Measurements from ENCODE around the gene LLGL2.

LLGL2 gene

GRCh38 chr17:75523647-75524046 is 1.9 kb upstream of the LLGL2 start:
- no peak for DNase-seq

GRCh38 chr17:75524269-75524969 is 1.1 kb upstream of the LLGL2 start:
- DNase-seq, result no peak

GRCh38 chr17:75525806-75526554 is 483 bp downstream of the LLGL2 start:
- no peak for DNase-seq

- no peak for DNase-seq
Measured at GRCh38 chr17:75526555-75527270, 1.2 kb downstream of the LLGL2 start.

- no peak for DNase-seq
Measured at GRCh38 chr17:75530837-75531720, 5.6 kb downstream of the LLGL2 start.

GRCh38 chr17:75531721-75532072 is 6.2 kb downstream of the LLGL2 start:
- no peak for DNase-seq

GRCh38 chr17:75535119-75535537 is 9.6 kb downstream of the LLGL2 start:
- DNase-seq, result no peak

- DNase-seq, result no peak
Measured at GRCh38 chr17:75535871-75536270, 10.4 kb downstream of the LLGL2 start.

- DNase-seq, result no peak
Measured at GRCh38 chr17:75536366-75536765, 10.9 kb downstream of the LLGL2 start.

- no peak for DNase-seq
Measured at GRCh38 chr17:75539967-75540729, 14.7 kb downstream of the LLGL2 start.

- DNase-seq, result no peak
Measured at GRCh38 chr17:75540923-75541503, 15.5 kb downstream of the LLGL2 start.

- DNase-seq, result no peak
Measured at GRCh38 chr17:75542229-75542628, 16.7 kb downstream of the LLGL2 start.

GRCh38 chr17:75542728-75543336 is 17.3 kb downstream of the LLGL2 start:
- DNase-seq, result no peak

- no peak for DNase-seq
Measured at GRCh38 chr17:75544250-75544649, 18.8 kb downstream of the LLGL2 start.

GRCh38 chr17:75546181-75546580 is 20.7 kb downstream of the LLGL2 start:
- no peak for DNase-seq

GRCh38 chr17:75547091-75547490 is 21.6 kb downstream of the LLGL2 start:
- DNase-seq, result no peak

- DNase-seq, result no peak
Measured at GRCh38 chr17:75548813-75549212, 23.3 kb downstream of the LLGL2 start.

GRCh38 chr17:75549246-75550138 is 24.0 kb downstream of the LLGL2 start:
- no peak for DNase-seq

GRCh38 chr17:75550139-75550465 is 24.6 kb downstream of the LLGL2 start:
- no peak for DNase-seq

GRCh38 chr17:75551266-75551665 is 25.8 kb downstream of the LLGL2 start:
- DNase-seq, result no peak

Measured in activated CD4-positive, alpha-beta T cell treated with anti-CD3 and anti-CD28 coated beads for 1 hour (primary cell).